HepG2 (cell line): Measurements from ENCODE around the gene TEAD3. TPM values are rescaled to one million over a fixed set of nuclear protein-coding genes. Genes with fewer than 3 reads are reported as not detected.

Experiments used
- HNF1B ChIP-seq: sonication (generic); formaldehyde crosslinking; IDR thresholded peaks from 2 replicates; pipeline ENCODE4 v1.5.1; 2020; ENCODE audit warnings: mild to moderate bottlenecking, moderate library complexity, missing genetic modification reagents
- HOXA7 ChIP-seq: sonication (generic); formaldehyde crosslinking; IDR thresholded peaks from 2 replicates; pipeline ENCODE4 v1.8.1; 2022; ENCODE audit warnings: mild to moderate bottlenecking, missing genetic modification reagents, moderate library complexity
- POLR2G ChIP-seq: fragments of 200-400 bp; formaldehyde crosslinking; IDR thresholded peaks from 2 replicates; pipeline ENCODE4 v1.6.1; 2018; ENCODE audit warnings: mild to moderate bottlenecking, low read depth, low read length, moderate library complexity
- SNAPC5 ChIP-seq: sonication (generic); formaldehyde crosslinking; IDR thresholded peaks from 2 replicates; pipeline ENCODE4 v1.8.1; 2023; ENCODE audit warnings: mild to moderate bottlenecking, missing genetic modification reagents, borderline replicate concordance
- ZBTB44 ChIP-seq: sonication (generic); formaldehyde crosslinking; IDR thresholded peaks from 2 replicates; pipeline ENCODE4 v1.4.0; 2020; ENCODE audit warnings: missing genetic modification reagents
- ZNF513 ChIP-seq: sonication (generic); formaldehyde crosslinking; conservative IDR thresholded peaks from 2 replicates; pipeline ENCODE4 v1.5.0; 2020; ENCODE audit warnings: missing genetic modification reagents
- polyA plus RNA-seq, 8 experiments: library from polyadenylated mRNA; depleted of rRNA in 3 of 8; stranded (reverse) in 7 of 8; unstranded in 1 of 8; fragments of >200 nt; fragmentation: Illumina TruSeq in 4 of 8; extraction: Trizol in 4 of 8; gene quantifications; 2 replicates each; pipeline versions ENCODE4 v1.2.1 to v1.2.3, GENCODE V29; 2011 to 2016; ENCODE audit warnings: low read depth in 4 of 8, missing spikeins in 1 of 8, mixed read lengths in 1 of 8; ENCODE audit not compliant: insufficient read depth in 1 of 8
- total RNA-seq, 5 experiments: library from RNA; depleted of rRNA; stranded (reverse); fragments of >200 nt; fragmentation: Illumina TruSeq; extraction: Trizol; gene quantifications; 2 replicates each; pipeline ENCODE4 v1.2.3, GENCODE V29; 2016; ENCODE audit warnings: low read depth in 1 of 5

TEAD3 gene
- total and polyA plus RNA-seq, 2 of the 13 experiments (the other 11 are each of a cell fraction or from before 2014, with no cell fraction given): 15.1 to 16.5 TPM

GRCh38 chr6:35468181-35468979, 28.5 kb downstream of the TEAD3 start, which contains the start of gene RPL10A (continued):
- TF ChIP-seq ZBTB44 (no peak), HNF1B (peak; percentile 97), HOXA7 (no peak), SNAPC5 (CRISPR knock-in tag) (peak; percentile 94), ZNF513 (CRISPR knock-in tag) (0 out of 2 replicates have a peak, but pooled peaks have one; percentile 73), POLR2G (peak; percentile 100)
